A549 (cell line): ENCODE data around the gene DOC2A. TPM values are rescaled to one million over a fixed set of nuclear protein-coding genes. Genes with fewer than 3 reads are reported as not detected.

ENCODE experiments used
- ATAC-seq, 2 experiments: fragments of 200-7000 bp in 1 of 2; fragments of >200 bp in 1 of 2; cut with Nextera tagmentation in 1 of 2; cut with Tn5 transposase in 1 of 2; 3 replicates each; pipeline versions ENCODE4 v1.8.0 to v1.9.1; 2018 to 2020; ENCODE audit warnings: mild to moderate bottlenecking in 1 of 2, moderate library complexity in 1 of 2
- CTCF ChIA-PET: fragments of 300-600 bp; sonication (Branson Sonifier 250); formaldehyde crosslinking; extraction: SDS; loops from one replicate; lab custom pipeline; 2021; ENCODE audit warnings: antibody characterized with exemption, inconsistent platforms; lab: Yijun Ruan, JAX
- POLR2A ChIA-PET: fragments of 350-600 bp; formaldehyde crosslinking; extraction: SDS; loops from one replicate; lab custom pipeline; 2021; ENCODE audit warnings: antibody characterized with exemption, inconsistent platforms; lab: Yijun Ruan, JAX
- DNase-seq, 2 experiments: peaks; one replicate each; pipeline versions ENCODE4 v3.0.0 to v3.0.0-alpha.2; 2011 to 2016; ENCODE audit warnings: low read depth in 1 of 2, low spot score in 1 of 2
- FAIRE-seq: peaks from 2 replicates; lab custom pipeline; 2011; peaks lifted over from hg19 to GRCh38; lab: Jason Lieb, UNC
- H3K27ac ChIP-seq, 2 experiments: fragments of >200 bp; sonication (Bioruptor Twin); formaldehyde crosslinking; 3 replicates each; pipeline ENCODE4 v1.5.1; 2016 to 2017
- H3K4me1 ChIP-seq: fragments of >200 bp; sonication (Bioruptor Twin); formaldehyde crosslinking; 3 replicates; pipeline ENCODE4 v1.6.1; 2016
- H3K4me2 ChIP-seq: fragments of >200 bp; sonication (Bioruptor Twin); formaldehyde crosslinking; 3 replicates; pipeline ENCODE4 v1.6.1; 2016
- H3K4me3 ChIP-seq: fragments of >200 bp; sonication (Bioruptor Twin); formaldehyde crosslinking; 3 replicates; pipeline ENCODE4 v1.5.1; 2016
- H3K9me3 ChIP-seq: fragments of >200 bp; sonication (Bioruptor Twin); formaldehyde crosslinking; 3 replicates; pipeline ENCODE4 v1.6.1; 2016
- ATOH8 ChIP-seq: fragments of 250-450 bp; sonication (Bioruptor Pico); IDR thresholded peaks from 2 replicates; pipeline ENCODE4 v1.5.0; 2020; ENCODE audit warnings: low read depth, mild to moderate bottlenecking, moderate library complexity
- BCL3 ChIP-seq: fragments of >200 bp; sonication (Bioruptor Twin); formaldehyde crosslinking; IDR thresholded peaks from 3 replicates; pipeline ENCODE4 v1.6.1; 2016
- CHD2 ChIP-seq: fragments of 150-350 bp; IDR thresholded peaks from 2 replicates; pipeline ENCODE4 v1.6.1; 2014; ENCODE audit warnings: low read length; ENCODE audit not compliant: partially characterized antibody
- CTCF ChIP-seq: fragments of >200 bp; sonication (Bioruptor Twin); formaldehyde crosslinking; IDR thresholded peaks from 3 replicates; pipeline ENCODE4 v1.5.1; 2016
- E2F6 ChIP-seq: IDR thresholded peaks from 2 replicates; pipeline ENCODE4 v1.6.1; 2012; ENCODE audit warnings: low read depth, borderline replicate concordance
- EHMT2 ChIP-seq: fragments of 200-600 bp; sonication (generic); IDR thresholded peaks from 2 replicates; pipeline ENCODE4 v1.6.1; 2016; ENCODE audit warnings: antibody characterized with exemption, low read depth, mild to moderate bottlenecking, moderate library complexity
- ELK1 ChIP-seq: fragments of 150-350 bp; IDR thresholded peaks from 2 replicates; pipeline ENCODE4 v1.6.1; 2014; ENCODE audit warnings: low read depth, mild to moderate bottlenecking, low read length
- FOSB ChIP-seq: fragments of 250-450 bp; sonication (Bioruptor Pico); IDR thresholded peaks from 2 replicates; pipeline ENCODE4 v1.5.0; 2020; ENCODE audit warnings: mild to moderate bottlenecking, moderate library complexity
- HDAC2 ChIP-seq: fragments of 200-600 bp; sonication (generic); IDR thresholded peaks from 2 replicates; pipeline ENCODE4 v1.6.1; 2016
- HOXB13 ChIP-seq: fragments of 250-450 bp; sonication (Bioruptor Pico); IDR thresholded peaks from 2 replicates; pipeline ENCODE4 v1.5.0; 2020; ENCODE audit warnings: low read depth, mild to moderate bottlenecking, moderate library complexity
- MAX ChIP-seq: IDR thresholded peaks from 2 replicates; pipeline ENCODE4 v1.6.1; 2012
- NFE2L2 ChIP-seq: fragments of 150-350 bp; conservative IDR thresholded peaks from 2 replicates; pipeline ENCODE4 v1.6.1; 2014; ENCODE audit warnings: low read length
- NPAS2 ChIP-seq: fragments of 250-450 bp; sonication (Bioruptor Pico); IDR thresholded peaks from 2 replicates; pipeline ENCODE4 v1.8.0; 2022; ENCODE audit warnings: mild to moderate bottlenecking, moderate library complexity, borderline replicate concordance
- NR3C1 ChIP-seq: fragments of >200 bp; sonication (Bioruptor Twin); formaldehyde crosslinking; IDR thresholded peaks from 3 replicates; pipeline ENCODE4 v1.6.1; 2017
- REST ChIP-seq: fragments of 200-600 bp; sonication (generic); IDR thresholded peaks from 2 replicates; pipeline ENCODE4 v1.6.1; 2016; ENCODE audit warnings: antibody characterized with exemption, mild to moderate bottlenecking, moderate library complexity
- RFX5 ChIP-seq: fragments of 450-650 bp; IDR thresholded peaks from 2 replicates; pipeline ENCODE4 v1.7.1; 2014; ENCODE audit warnings: antibody characterized with exemption, mild to moderate bottlenecking, moderate library complexity
- ZSCAN20 ChIP-seq: fragments of 250-450 bp; sonication (Bioruptor Pico); IDR thresholded peaks from 2 replicates; pipeline ENCODE4 v1.8.0; 2022; ENCODE audit warnings: mild to moderate bottlenecking, moderate library complexity
- WGBS: methylation state at CpG from one replicate; pipeline ENCODE4 v1.1.6; 2017; ENCODE audit errors: missing lambda C conversion rate; 5-methylcytosine and 5-hydroxymethylcytosine counted together
- polyA plus RNA-seq, 4 experiments: library from polyadenylated mRNA; depleted of rRNA in 3 of 4; stranded (reverse); fragments of >200 nt; fragmentation: RNase III in 1 of 4; extraction: RNeasy Plus Mini Kit Qiagen cat#74134 plus additional on column Dnase treatment in 1 of 4; gene quantifications; 2 replicates in 3 of 4; 3 replicates in 1 of 4; pipeline ENCODE4 v1.2.3, GENCODE V29; 2011 to 2017

Gene DOC2A
- polyA plus RNA-seq, 2 of the 4 experiments (the other 2 are of a cell fraction), result 2.5 to 5.5 TPM

GRCh38 chr16:30004811-30005242, 6.0 kb downstream of the DOC2A start:
- CTCF ChIA-PET, result interaction anchor here (0.6 to 3.8 kb wide), 35 partner anchors 8 to 314 kb away, joined by 3 to 41 read pairs (median 5); partner anchors contain the start of genes ASPHD1, C16orf92, CDIPT and HIRIP3
- no peaks in the 10 kb centered on the region for H3K9me3 ChIP-seq
- peaks cover 9% of the 10 kb centered on the region; the same call in 2 of the 3 replicates for H3K4me1 ChIP-seq
- POLR2A ChIA-PET, result interaction anchor here (2.0 kb wide), 1 partner anchor 61 kb away, joined by 7 read pairs; no protein-coding TSS in a partner anchor
- DNase-seq (no peak), FAIRE-seq (no peak), ATAC-seq (peak; percentile 6 to 42; a peak in 3 of 6 replicates)
- H3K4me2 ChIP-seq, result no peak overlapping the region
- H3K4me3 ChIP-seq, result no peak overlapping the region
- WGBS, result 62% methylated on average over 8 of the region's 11 CpGs
- peak overlapping the region in 1 of 2 experiments; percentile 38; a peak in 3 of 6 replicates for H3K27ac ChIP-seq
- TF ChIP-seq NFE2L2, result no peak
- TF ChIP-seq REST, result no peak
- no peak for TF ChIP-seq RFX5
- TF ChIP-seq BCL3, result no peak
- no peak for TF ChIP-seq ATOH8
- no peak for TF ChIP-seq CTCF
- TF ChIP-seq NR3C1, result no peak
- no peak for TF ChIP-seq ZSCAN20 (CRISPR knock-in tag)
- TF ChIP-seq CHD2, result no peak
- no peak for TF ChIP-seq NPAS2 (CRISPR knock-in tag)
- TF ChIP-seq FOSB (CRISPR knock-in tag), result no peak
- TF ChIP-seq E2F6, result no peak
- TF ChIP-seq, all 56 proteins: peak for 0

- Histone ChIP-seq H3K4me2 (no peak overlapping the region), H3K4me1 (peaks cover 9% of the 10 kb centered on the region; the same call in 2 of the 3 replicates), H3K4me3 (no peak overlapping the region), H3K9me3 (no peaks in the 10 kb centered on the region), H3K27ac (peak overlapping the region in 1 of 2 experiments; percentile 38; a peak in 1 of 6 replicates)
- ATAC-seq (peak; percentile 1 to 5; a peak in 1 of 6 replicates), DNase-seq (no peak), FAIRE-seq (no peak)
- no peak for TF ChIP-seq HDAC2
- TF ChIP-seq HOXB13 (CRISPR knock-in tag), result no peak
- TF ChIP-seq REST, result no peak
- no peak for TF ChIP-seq NR3C1
- no peak for TF ChIP-seq EHMT2
- no peak for TF ChIP-seq ELK1
- TF ChIP-seq CHD2, result no peak
- TF ChIP-seq MAX, result no peak
- POLR2A ChIA-PET, result interaction anchor here (2.0 kb wide), 1 partner anchor 60 kb away, joined by 7 read pairs; no protein-coding TSS in a partner anchor
- WGBS, result 86% methylated on average over 13 of the region's 19 CpGs
- CTCF ChIA-PET, result interaction anchor here (0.6 to 3.8 kb wide), 26 partner anchors 9 to 313 kb away, joined by 3 to 41 read pairs (median 6); partner anchors contain the start of genes ASPHD1, C16orf92, CDIPT and HIRIP3
Observed at GRCh38 chr16:30004424-30004776, 6.4 kb downstream of the DOC2A start.
